Amniotic stem cell (primary cell): ENCODE measurements around the gene IL2RA.
"Not testable (repeated sequence)": the region's sequence is repeated elsewhere in the genome, so short reads cannot be mapped to it uniquely, and the experiment has no call there.

Experiments used
- DNase-seq: peaks from one replicate; lab custom pipeline; 2025; lab: John Stamatoyannopoulos, UW

Gene IL2RA

GRCh38 chr10:6013413-6014192 is 48.6 kb downstream of the IL2RA start:
- no peak for DNase-seq

- no peak for DNase-seq
Observed at GRCh38 chr10:6012121-6012905, 49.9 kb downstream of the IL2RA start.

GRCh38 chr10:6011558-6011957 is 50.6 kb downstream of the IL2RA start:
- no peak for DNase-seq

GRCh38 chr10:6010569-6010968 is 51.6 kb downstream of the IL2RA start:
- DNase-seq: no peak

GRCh38 chr10:6009961-6010360 is 52.2 kb downstream of the IL2RA start:
- no peak for DNase-seq

- no peak for DNase-seq
Observed at GRCh38 chr10:6009150-6009549, 53.0 kb downstream of the IL2RA start.

- DNase-seq: no peak
Observed at GRCh38 chr10:6008497-6009142, 53.5 kb downstream of the IL2RA start.

- DNase-seq: no peak
Observed at GRCh38 chr10:6006991-6007390, 55.2 kb downstream of the IL2RA start.

GRCh38 chr10:6006546-6006945 is 55.6 kb downstream of the IL2RA start:
- no peak for DNase-seq

GRCh38 chr10:6005856-6006395 is 56.2 kb downstream of the IL2RA start:
- DNase-seq: no peak

- not testable (repeated sequence) for DNase-seq
Observed at GRCh38 chr10:6005161-6005804, 56.9 kb downstream of the IL2RA start.

- no peak for DNase-seq
Observed at GRCh38 chr10:6002809-6003510, 59.2 kb downstream of the IL2RA start.

- no peak for DNase-seq
Observed at GRCh38 chr10:5999440-6000165, 62.6 kb downstream of the IL2RA start.

GRCh38 chr10:5996696-5997095 is 65.5 kb downstream of the IL2RA start:
- no peak for DNase-seq

GRCh38 chr10:5992398-5992797 is 69.8 kb downstream of the IL2RA start:
- no peak for DNase-seq

- no peak for DNase-seq
Observed at GRCh38 chr10:5991708-5992107, 70.5 kb downstream of the IL2RA start.

GRCh38 chr10:5989756-5990155 is 72.4 kb downstream of the IL2RA start:
- DNase-seq: no peak

GRCh38 chr10:5988336-5988920 is 73.7 kb downstream of the IL2RA start:
- no peak for DNase-seq

- DNase-seq: no peak
Observed at GRCh38 chr10:5987747-5988146, 74.4 kb downstream of the IL2RA start.

- DNase-seq: no peak
Observed at GRCh38 chr10:5985029-5985428, 77.1 kb downstream of the IL2RA start.
